Measurements from ENCODE around the gene PALB2. TPM values are rescaled to one million over a fixed set of nuclear protein-coding genes. Genes with fewer than 3 reads are reported as not detected.
A peak's percentile ranks its signal among the peaks of the same experiment; 100 is the strongest.

Gene PALB2
- total RNA-seq, 5 donors from 2014 or later (not counting 1 experiment from before 2014, with no cell fraction given): 7.9 to 13.1 (median 12.5) TPM

DNA sequence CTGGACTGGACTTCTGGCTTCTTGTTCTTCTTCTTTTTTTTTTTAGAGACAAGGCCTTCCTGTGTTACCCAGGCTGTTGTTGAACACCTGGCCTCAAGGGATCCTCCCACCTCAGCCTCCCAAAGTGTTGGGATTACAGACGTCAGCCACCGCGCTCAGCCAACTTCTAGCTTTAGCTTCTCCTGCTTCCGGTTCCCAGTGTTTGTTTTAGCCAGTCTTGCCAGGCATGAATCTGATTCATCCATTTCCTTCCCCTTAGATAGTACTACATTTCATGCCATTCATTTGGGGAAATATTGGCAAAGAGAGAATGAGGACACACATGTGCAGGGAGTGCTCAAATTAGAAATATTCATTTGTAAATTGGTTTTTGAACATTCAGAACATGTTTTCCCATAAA lies 32.9 kb downstream of the PALB2 start:
- no peaks in the 10 kb centered on the region for H3K9me3 ChIP-seq
- H3K4me3 Mint-ChIP-seq: no peak overlapping the region
- DNase-seq (no peak), ATAC-seq (replicated peaks in 1 of 4) (no peak)
- H3K27me3 Mint-ChIP-seq: no peaks in the 10 kb centered on the region
- H3K27me3 ChIP-seq (replicated peaks in 1 of 2; ENCODE audit: control insufficient read depth in 2 of 2, extremely low read depth in 1 of 2, insufficient read depth in 2 of 2, low read length in 1 of 2): no peaks in the 10 kb centered on the region
- no peak overlapping the region for H3K27ac Mint-ChIP-seq
- H3K36me3 ChIP-seq (ENCODE audit: control insufficient read depth in 2 of 2, extremely low read depth in 1 of 2, insufficient read depth in 1 of 2, low read length in 1 of 2): peaks cover 0 to 26% of the 10 kb centered on the region in 2 donors
- no peaks in the 10 kb centered on the region for H3K9me3 Mint-ChIP-seq
- ChIA-PET POLR2A (no interaction called here), CTCF (no interaction called here)
- no peak overlapping the region for H3K4me3 ChIP-seq (ENCODE audit: control insufficient read depth in 1 of 2, extremely low read depth in 1 of 2, low read length in 1 of 2)
- no peak overlapping the region for H3K27ac ChIP-seq (ENCODE audit: low read length)
- peaks cover 20% of the 10 kb centered on the region for H3K36me3 Mint-ChIP-seq
- no peaks in the 10 kb centered on the region for H3K4me1 Mint-ChIP-seq
- no peaks in the 10 kb centered on the region for H3K4me1 ChIP-seq (ENCODE audit: control insufficient read depth in 1 of 2, extremely low read depth in 1 of 2, insufficient read depth in 2 of 2, low read length in 2 of 2)
- 94% methylated on average over 3 of the region's 4 CpGs for WGBS (ENCODE audit: insufficient coverage)

DNA sequence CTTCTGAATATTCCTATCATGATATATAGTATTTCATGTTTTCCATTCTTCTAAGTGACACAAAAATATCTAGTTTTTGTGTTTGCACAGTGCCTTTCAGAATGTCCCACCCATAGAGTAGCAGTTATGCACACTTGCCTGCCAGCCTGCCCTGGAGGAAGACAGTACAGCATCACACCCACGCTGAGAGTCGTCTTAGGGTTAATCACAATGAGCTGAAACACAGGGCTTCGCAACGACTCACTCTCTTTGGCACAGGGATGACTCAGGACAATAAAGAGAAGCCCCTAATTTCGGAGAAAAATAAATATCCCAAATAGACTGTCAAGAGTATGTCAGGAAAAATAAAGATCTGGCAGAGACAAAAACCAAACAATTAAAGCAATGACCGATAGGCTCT lies 33.4 kb downstream of the PALB2 start:
- WGBS (ENCODE audit: insufficient coverage): 98% methylated on average over 4 of the region's 6 CpGs
- Histone ChIP-seq H3K27ac (ENCODE audit: low read length) (no peak overlapping the region), H3K4me3 (ENCODE audit: control insufficient read depth in 1 of 2, extremely low read depth in 1 of 2, low read length in 1 of 2) (no peak overlapping the region), H3K4me1 (ENCODE audit: control insufficient read depth in 1 of 2, extremely low read depth in 1 of 2, insufficient read depth in 2 of 2, low read length in 2 of 2) (no peaks in the 10 kb centered on the region), H3K36me3 (ENCODE audit: control insufficient read depth in 2 of 2, extremely low read depth in 1 of 2, insufficient read depth in 1 of 2, low read length in 1 of 2) (peaks cover 0 to 23% of the 10 kb centered on the region in 2 donors), H3K9me3 (no peaks in the 10 kb centered on the region), H3K27me3 (replicated peaks in 1 of 2; ENCODE audit: control insufficient read depth in 2 of 2, extremely low read depth in 1 of 2, insufficient read depth in 2 of 2, low read length in 1 of 2) (no peaks in the 10 kb centered on the region)
- H3K4me3 Mint-ChIP-seq: no peak overlapping the region
- CTCF ChIA-PET: no interaction called here
- H3K4me1 Mint-ChIP-seq: no peaks in the 10 kb centered on the region
- no peaks in the 10 kb centered on the region for H3K9me3 Mint-ChIP-seq
- no peaks in the 10 kb centered on the region for H3K27me3 Mint-ChIP-seq
- no peak for ATAC-seq (replicated peaks in 1 of 4)
- DNase-seq: no peak
- H3K27ac Mint-ChIP-seq: no peak overlapping the region
- POLR2A ChIA-PET: no interaction called here
- peaks cover 22% of the 10 kb centered on the region for H3K36me3 Mint-ChIP-seq

- Histone ChIP-seq H3K36me3 (ENCODE audit: control insufficient read depth in 2 of 2, extremely low read depth in 1 of 2, insufficient read depth in 1 of 2, low read length in 1 of 2) (peaks cover 5 to 11% of the 10 kb centered on the region in 2 donors), H3K27ac (ENCODE audit: low read length) (peak overlapping the region; percentile 52), H3K4me1 (ENCODE audit: control insufficient read depth in 1 of 2, extremely low read depth in 1 of 2, insufficient read depth in 2 of 2, low read length in 2 of 2) (peaks cover 8 to 27% of the 10 kb centered on the region in 2 experiments), H3K27me3 (replicated peaks in 1 of 2; ENCODE audit: control insufficient read depth in 2 of 2, extremely low read depth in 1 of 2, insufficient read depth in 2 of 2, low read length in 1 of 2) (no peaks in the 10 kb centered on the region), H3K9me3 (no peaks in the 10 kb centered on the region), H3K4me3 (ENCODE audit: control insufficient read depth in 1 of 2, extremely low read depth in 1 of 2, low read length in 1 of 2) (no peak overlapping the region)
- H3K27me3 Mint-ChIP-seq: no peaks in the 10 kb centered on the region
- no peaks in the 10 kb centered on the region for H3K9me3 Mint-ChIP-seq
- peak overlapping the region; percentile 50 to 58 for H3K27ac Mint-ChIP-seq
- CTCF ChIA-PET: interaction anchor here (0.6 to 2.8 kb wide), 9 partner anchors 8 to 80 kb away, joined by 3 to 16 read pairs (median 3); partner anchors contain the start of genes EARS2 (in 1 of the 2) and UBFD1 (in 1 of the 2)
- 84% methylated on average over 3 of the region's 11 CpGs for WGBS (ENCODE audit: insufficient coverage)
- DNase-seq (peak in 3 of 35 experiments; percentile 3 to 24 (median 10)), ATAC-seq (replicated peaks in 1 of 4) (no peak)
- POLR2A ChIA-PET: interaction anchor here in 1 of 2 donors (0.5 kb wide), 2 partner anchors 29 to 1384 kb away, joined by 3 to 7 read pairs; no protein-coding TSS in a partner anchor
- peaks cover 10% of the 10 kb centered on the region for H3K36me3 Mint-ChIP-seq
- H3K4me1 Mint-ChIP-seq: peaks cover 25 to 35% (median 30%) of the 10 kb centered on the region in 3 donors
- peak overlapping the region; percentile 29 to 47 (median 46) for H3K4me3 Mint-ChIP-seq
Measured at GRCh38 chr16:23597003-23597756, 43.9 kb downstream of the PALB2 start.

DNA sequence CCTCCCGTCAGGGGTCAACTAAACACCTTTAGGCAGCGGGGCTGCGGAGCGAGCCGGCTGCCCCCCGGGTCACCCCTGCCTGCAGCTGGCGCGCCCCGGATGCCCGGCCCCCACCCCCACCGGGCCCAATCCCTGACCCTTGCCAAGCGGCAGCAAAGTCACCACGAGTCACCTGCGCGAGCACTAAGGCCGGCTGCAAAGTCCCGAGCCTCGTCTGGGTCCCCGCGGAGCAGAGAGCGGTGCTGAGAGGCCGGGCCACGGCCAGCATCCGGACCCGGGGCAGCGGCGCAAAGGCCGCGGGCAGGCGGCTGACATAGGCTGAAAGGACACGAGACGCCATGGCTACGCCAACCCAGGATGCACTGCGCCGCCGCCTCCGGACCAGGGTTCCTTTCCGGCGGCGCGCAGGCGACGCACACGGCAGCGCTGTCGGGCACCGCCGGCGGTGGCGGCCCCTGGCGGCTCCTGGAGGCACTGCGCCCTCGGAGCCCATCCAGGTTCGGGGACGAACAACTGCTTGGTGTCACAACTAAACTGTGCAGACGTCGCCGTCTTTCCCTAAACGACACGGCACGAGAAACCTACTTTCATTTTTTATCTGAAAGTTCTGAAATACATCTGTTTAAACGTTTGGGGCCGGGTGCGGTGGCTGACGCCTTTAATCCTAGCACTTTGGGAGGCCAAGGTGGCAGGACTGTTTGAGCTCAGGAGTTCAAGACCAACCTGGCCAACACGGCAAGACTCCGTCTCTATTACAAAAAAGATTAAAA lies 45.0 kb downstream of the PALB2 start, which contains the start of gene NDUFAB1:
NDUFAB1 (minus strand) TSS at position 366 of the 770 bp plus-strand sequence; CDS start at position 340, 26 bp downstream.
- Histone ChIP-seq H3K9me3 (no peaks in the 10 kb centered on the region), H3K27ac (ENCODE audit: low read length) (peak within 1 kb of the TSS; percentile 52), H3K4me3 (ENCODE audit: control insufficient read depth in 1 of 2, extremely low read depth in 1 of 2, low read length in 1 of 2) (peak within 1 kb of the TSS; percentile 75 to 89), H3K27me3 (replicated peaks in 1 of 2; ENCODE audit: control insufficient read depth in 2 of 2, extremely low read depth in 1 of 2, insufficient read depth in 2 of 2, low read length in 1 of 2) (no peaks in the 10 kb centered on the region), H3K4me1 (ENCODE audit: control insufficient read depth in 1 of 2, extremely low read depth in 1 of 2, insufficient read depth in 2 of 2, low read length in 2 of 2) (peaks cover 8 to 27% of the 10 kb centered on the region in 2 experiments), H3K36me3 (ENCODE audit: control insufficient read depth in 2 of 2, extremely low read depth in 1 of 2, insufficient read depth in 1 of 2, low read length in 1 of 2) (peaks cover 5 to 21% of the 10 kb centered on the region in 2 donors)
- ChIA-PET POLR2A (interaction anchor here in 1 of 2 donors (0.5 kb wide), 1 partner anchor 1383 kb away, joined by 3 read pairs; no protein-coding TSS in a partner anchor), CTCF (interaction anchor here (0.7 to 2.8 kb wide), 8 partner anchors 9 to 446 kb away, joined by 3 to 16 read pairs (median 3); partner anchors contain the start of genes EARS2 (in 1 of the 2) and UBFD1 (in 1 of the 2))
- H3K27ac Mint-ChIP-seq: peak within 1 kb of the TSS; percentile 55 to 82
- peaks cover 15% of the 10 kb centered on the region for H3K36me3 Mint-ChIP-seq
- H3K4me3 Mint-ChIP-seq: peak within 1 kb of the TSS; percentile 75 to 84 (median 84)
- ATAC-seq (replicated peaks in 1 of 4): peak; percentile 98 to 100 (median 100)
- no peaks in the 10 kb centered on the region for H3K9me3 Mint-ChIP-seq
- no peaks in the 10 kb centered on the region for H3K27me3 Mint-ChIP-seq
- under 1% methylated on average over 60 of the region's 67 CpGs for WGBS (ENCODE audit: insufficient coverage)
- peaks cover 35 to 41% (median 39%) of the 10 kb centered on the region in 3 donors for H3K4me1 Mint-ChIP-seq
- peak; percentile 78 to 94 (median 87) for DNase-seq

DNA sequence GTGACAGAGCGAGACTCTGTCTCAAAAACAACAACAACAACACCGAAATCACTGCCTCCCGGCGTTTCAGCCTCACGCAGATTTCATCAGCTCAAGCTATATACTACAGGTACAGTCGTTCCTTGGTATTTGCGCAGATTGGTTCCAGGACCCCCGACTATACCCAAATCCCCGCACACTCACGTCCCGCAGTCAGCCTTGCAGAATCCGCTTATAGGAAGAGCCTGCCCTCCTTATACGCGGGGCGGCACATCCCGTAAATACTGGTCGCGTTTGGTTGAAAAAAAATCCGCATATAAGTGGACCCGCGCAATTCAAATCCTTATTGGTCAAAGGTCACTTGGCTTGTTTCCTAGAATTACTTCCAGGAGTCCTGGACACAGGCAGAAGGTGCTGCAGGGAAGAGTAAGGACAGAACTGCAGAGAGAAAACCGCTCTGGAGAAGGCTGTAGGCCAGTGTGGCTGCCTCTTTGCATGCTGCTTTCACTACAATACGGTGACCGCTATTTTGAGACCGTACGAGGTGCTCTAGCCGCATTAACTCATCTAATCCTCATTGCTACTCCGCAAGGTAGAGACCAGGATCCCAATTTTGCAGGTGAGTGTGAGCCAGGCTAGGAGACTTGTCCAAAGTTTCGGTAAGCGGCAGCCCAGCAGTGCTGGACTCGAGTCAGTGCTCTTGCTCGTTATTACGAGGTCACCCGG lies 45.7 kb downstream of the PALB2 start:
- H3K4me1 ChIP-seq (ENCODE audit: control insufficient read depth in 1 of 2, extremely low read depth in 1 of 2, insufficient read depth in 2 of 2, low read length in 2 of 2): peaks cover 8 to 27% of the 10 kb centered on the region in 2 experiments
- CTCF ChIA-PET: interaction anchor here in 1 of 2 donors (2.8 kb wide), 1 partner anchor 37 kb away, joined by 16 read pairs; the partner anchor contains the start of genes EARS2 and UBFD1
- DNase-seq (peak in 2 of 35 experiments; percentile 4 to 8), ATAC-seq (replicated peaks in 1 of 4) (peak in 1 of 4 experiments; percentile 2)
- H3K27ac ChIP-seq (ENCODE audit: low read length): peak overlapping the region; percentile 4
- H3K9me3 ChIP-seq: no peaks in the 10 kb centered on the region
- peak overlapping the region; percentile 75 to 84 (median 84) for H3K4me3 Mint-ChIP-seq
- no peaks in the 10 kb centered on the region for H3K27me3 ChIP-seq (replicated peaks in 1 of 2; ENCODE audit: control insufficient read depth in 2 of 2, extremely low read depth in 1 of 2, insufficient read depth in 2 of 2, low read length in 1 of 2)
- 25% methylated on average over 30 of the region's 34 CpGs for WGBS (ENCODE audit: insufficient coverage)
- H3K36me3 Mint-ChIP-seq: peaks cover 17% of the 10 kb centered on the region
- peaks cover 8 to 28% of the 10 kb centered on the region in 2 donors for H3K36me3 ChIP-seq (ENCODE audit: control insufficient read depth in 2 of 2, extremely low read depth in 1 of 2, insufficient read depth in 1 of 2, low read length in 1 of 2)
- peaks cover 36 to 44% (median 39%) of the 10 kb centered on the region in 3 donors for H3K4me1 Mint-ChIP-seq
- no peak overlapping the region for H3K27ac Mint-ChIP-seq
- POLR2A ChIA-PET: no interaction called here
- H3K27me3 Mint-ChIP-seq: no peaks in the 10 kb centered on the region
- no peaks in the 10 kb centered on the region for H3K9me3 Mint-ChIP-seq
- H3K4me3 ChIP-seq (ENCODE audit: control insufficient read depth in 1 of 2, extremely low read depth in 1 of 2, low read length in 1 of 2): peak overlapping the region; percentile 75 to 89

All from T-cell (primary cell).